Measurements from ENCODE around the gene COBL. TPM values are rescaled to one million over a fixed set of nuclear protein-coding genes. Genes with fewer than 3 reads are reported as not detected.
A peak's percentile ranks its signal among the peaks of the same experiment; 100 is the strongest.

The COBL gene
- total and polyA plus RNA-seq, 2 donors (not counting 3 experiments of a cell fraction or from before 2014, with no cell fraction given), result 0.11 TPM; not detected in 1

GRCh38 chr7:51160990-51161615 lies 155.5 kb downstream of the COBL start:
- H3K4me2 ChIP-seq (ENCODE audit: insufficient read depth, low read length), result no peak overlapping the region
- H3K9me3 ChIP-seq (replicated peaks; ENCODE audit: control insufficient read depth, insufficient read depth, low read length), result no peaks in the 10 kb centered on the region
- no peaks in the 10 kb centered on the region for H3K4me1 ChIP-seq (ENCODE audit: control insufficient read depth, extremely low read depth, insufficient read depth, low read length)
- no peak overlapping the region for H3K9ac ChIP-seq (replicated peaks; ENCODE audit: extremely low read depth, insufficient read depth, low read length)
- no peaks in the 10 kb centered on the region for H3K9me1 ChIP-seq (replicated peaks; ENCODE audit: control insufficient read depth, extremely low read depth, insufficient read depth, low read length)
- peaks cover 0 to 17% of the 10 kb centered on the region in 2 experiments for H3K27me3 ChIP-seq (ENCODE audit: control insufficient read depth in 2 of 2, insufficient read depth in 2 of 2, low read length in 2 of 2)
- peak; percentile 61 for FAIRE-seq
- BruUV-seq (replicated peaks), result no TSS peak
- POLR2A ChIA-PET, result no interaction called here
- intact Hi-C loops (cut with micrococcal nuclease) (loop anchor here (1.0 to 2.0 kb wide), 3 partner anchors 464 to 956 kb away; no protein-coding TSS in a partner anchor), dilution Hi-C loops (cut with MboI; ENCODE audit: extremely low pct_ligation_motif_present, low sequenced_read_pairs) (no loop called here)
- H3K27ac ChIP-seq (ENCODE audit: insufficient read depth, low read depth, low read length), result no peak overlapping the region
- H2AFZ ChIP-seq (ENCODE audit: low read depth, low read length), result no peak overlapping the region
- TF ChIP-seq JUN (IDR thresholded peaks at IDR 0.05; ENCODE audit: borderline replicate concordance, insufficient read depth, insufficient read length, low read depth) (no peak), POLR2A (IDR thresholded peaks at IDR 0.05; ENCODE audit: low read depth, low read length) (no peak), FOS (IDR thresholded peaks at IDR 0.05; ENCODE audit: borderline replicate concordance, insufficient read depth, low read length) (no peak), MYC (IDR thresholded peaks at IDR 0.05; ENCODE audit: low read depth, low read length) (no peak), GATA2 (IDR thresholded peaks at IDR 0.05; ENCODE audit: insufficient read depth, insufficient read length, low read depth, low read length) (no peak), POLR2AphosphoS5 (IDR thresholded peaks at IDR 0.05; ENCODE audit: insufficient read depth, low read depth, low read length) (no peak), EZH2 (IDR thresholded peaks at IDR 0.05; ENCODE audit: borderline replicate concordance, low read depth, low read length, severe bottlenecking) (no peak), CTCF (IDR thresholded peaks at IDR 0.05; ENCODE audit: extremely low read depth in 1 of 2, insufficient read depth in 1 of 2, low read depth in 1 of 2, low read length in 2 of 2) (peak; percentile 93 to 97)
- TF ChIP-seq, protein P1, sequence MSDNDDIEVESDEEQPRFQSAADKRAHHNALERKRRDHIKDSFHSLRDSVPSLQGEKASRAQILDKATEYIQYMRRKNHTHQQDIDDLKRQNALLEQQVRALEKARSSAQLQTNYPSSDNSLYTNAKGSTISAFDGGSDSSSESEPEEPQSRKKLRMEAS (IDR thresholded peaks at IDR 0.05; ENCODE audit: insufficient read depth, insufficient read length), result peak; percentile 7
- no peaks in the 10 kb centered on the region for H4K20me1 ChIP-seq (replicated peaks; ENCODE audit: control insufficient read depth, extremely low read depth, insufficient read depth, low read length)
- no peak overlapping the region for H3K4me3 ChIP-seq (replicated peaks in 1 of 3; ENCODE audit: insufficient read depth in 1 of 3, low read depth in 1 of 3, low read length in 3 of 3)
- H3K36me3 ChIP-seq (ENCODE audit: control insufficient read depth in 2 of 2, extremely low read depth in 1 of 2, insufficient read depth in 2 of 2, low read length in 2 of 2), result no peaks in the 10 kb centered on the region
- peak; percentile 69 for DNase-seq (ENCODE audit: low read depth, low spot score)
- no peaks in the 10 kb centered on the region for H3K79me2 ChIP-seq (ENCODE audit: control insufficient read depth, insufficient read depth, low read length)
- CTCF ChIA-PET, result interaction anchor here (0.6 to 6.7 kb wide), 58 partner anchors 9 to 1083 kb away, joined by 3 to 196 read pairs (median 4); partner anchors contain the start of genes FIGNL1, GRB10 and ZPBP
